ENCODE measurements around the gene LRRC9.

- TF ChIP-seq POLR2A (IDR thresholded peaks at IDR 0.05; ENCODE audit: low read depth, low read length), result no peak
- no peak for TF ChIP-seq FOS (IDR thresholded peaks at IDR 0.05; ENCODE audit: borderline replicate concordance, insufficient read depth, low read length)
- TF ChIP-seq CTCF (IDR thresholded peaks at IDR 0.05; ENCODE audit: extremely low read depth in 1 of 2, insufficient read depth in 1 of 2, low read depth in 1 of 2, low read length in 2 of 2), result no peak
These were observed 84.0 kb downstream of the LRRC9 start for GRCh38 chr14:60003991-60004390.
